SK-N-SH (cell line): ENCODE results near the gene ASIP. TPM values are rescaled to one million over a fixed set of nuclear protein-coding genes. Genes with fewer than 3 reads are reported as not detected.

Source experiments
- CTCF ChIA-PET: fragments of 300-600, 350-600 bp; formaldehyde crosslinking; extraction: SDS; loops from one replicate; lab custom pipeline; 2021; lab: Yijun Ruan, JAX
- POLR2A ChIA-PET: fragments of 350-600 bp; sonication (Branson Sonifier 250); formaldehyde crosslinking; extraction: SDS; loops from one replicate; lab custom pipeline; 2020; ENCODE audit warnings: antibody characterized with exemption, inconsistent platforms; lab: Yijun Ruan, JAX
- DNase-seq: peaks from one replicate; pipeline ENCODE4 v3.0.0; 2012
- H2AFZ ChIP-seq: fragments of 200-600 bp; sonication (generic); 2 replicates; pipeline ENCODE4 v1.8.1; 2016; ENCODE audit warnings: antibody characterized with exemption, mild to moderate bottlenecking, low read depth
- H3F3A ChIP-seq: fragments of 200-600 bp; sonication (generic); replicated peaks from 2 replicates; pipeline ENCODE3; 2016; ENCODE audit warnings: antibody characterized with exemption, mild to moderate bottlenecking; ENCODE audit not compliant: insufficient read depth
- H3K27ac ChIP-seq, 2 experiments: fragments of 200-500 bp in 1 of 2; fragments of 200-600 bp in 1 of 2; sonication (Bioruptor generic) in 1 of 2; sonication (generic), shearing (Covaris generic) in 1 of 2; 2 replicates each; pipeline versions ENCODE4 v1.5.1 to v1.6.1; 2014 to 2016; ENCODE audit warnings: low read depth in 2 of 2, inconsistent platforms in 1 of 2, low read length in 1 of 2, mild to moderate bottlenecking in 1 of 2, mixed read lengths in 1 of 2
- H3K27me3 ChIP-seq: fragments of 200-600 bp; sonication (generic), shearing (Covaris generic); 2 replicates; pipeline ENCODE4 v1.6.1; 2016; ENCODE audit warnings: mixed run types; ENCODE audit not compliant: insufficient read depth
- H3K36me3 ChIP-seq, 2 experiments: fragments of 200-500 bp in 1 of 2; fragments of 200-600 bp in 1 of 2; sonication (Bioruptor generic) in 1 of 2; sonication (generic) in 1 of 2; replicated peaks in 1 of 2; 2 replicates each; pipeline versions ENCODE3 to v1.5.1; 2014 to 2016; ENCODE audit warnings: low read length in 1 of 2, mild to moderate bottlenecking in 1 of 2; ENCODE audit not compliant: insufficient read depth in 2 of 2, control insufficient read depth in 1 of 2
- H3K4me1 ChIP-seq, 2 experiments: fragments of 200-500 bp in 1 of 2; fragments of 200-600 bp in 1 of 2; sonication (Bioruptor generic) in 1 of 2; sonication (generic), shearing (Covaris generic) in 1 of 2; 2 replicates each; pipeline versions ENCODE4 v1.5.1 to v1.6.1; 2014 to 2016; ENCODE audit warnings: low read depth in 1 of 2, low read length in 1 of 2, mixed run types in 1 of 2; ENCODE audit not compliant: insufficient read depth in 2 of 2, control insufficient read depth in 1 of 2
- H3K4me2 ChIP-seq: fragments of 200-600 bp; sonication (generic), shearing (Covaris generic); 2 replicates; pipeline ENCODE4 v1.6.1; 2017; ENCODE audit warnings: mixed run types
- H3K4me3 ChIP-seq, 2 experiments: fragments of 200-500 bp in 1 of 2; fragments of 200-600 bp in 1 of 2; sonication (Bioruptor generic) in 1 of 2; sonication (generic), shearing (Covaris generic) in 1 of 2; 2 replicates each; pipeline versions ENCODE4 v1.5.1 to v1.8.1; 2014 to 2016; ENCODE audit warnings: low read depth in 2 of 2, inconsistent platforms in 1 of 2, low read length in 1 of 2, mild to moderate bottlenecking in 1 of 2, mixed read lengths in 1 of 2, moderate library complexity in 1 of 2
- H3K79me2 ChIP-seq: fragments of 200-600 bp; sonication (generic); 2 replicates; pipeline ENCODE4 v1.8.1; 2017; ENCODE audit warnings: mild to moderate bottlenecking; ENCODE audit not compliant: insufficient read depth
- H3K9ac ChIP-seq: fragments of 200-600 bp; sonication (generic); 2 replicates; pipeline ENCODE4 v1.6.1; 2017; ENCODE audit warnings: mixed run types
- H3K9me2 ChIP-seq: fragments of 200-600 bp; sonication (generic); 2 replicates; pipeline ENCODE4 v1.6.1; 2017; ENCODE audit warnings: mixed run types
- H3K9me3 ChIP-seq: fragments of 200-600 bp; sonication (generic); 2 replicates; pipeline ENCODE4 v1.6.1; 2017; ENCODE audit warnings: mixed run types, mild to moderate bottlenecking, moderate library complexity
- H4K20me1 ChIP-seq: fragments of 200-600 bp; sonication (generic); 2 replicates; pipeline ENCODE4 v1.6.1; 2017; ENCODE audit warnings: mild to moderate bottlenecking, mixed run types; ENCODE audit not compliant: insufficient read depth
- CHD2 ChIP-seq: fragments of 150-350 bp; IDR thresholded peaks from 2 replicates; pipeline ENCODE4 v1.6.1; 2018; ENCODE audit warnings: low read length; ENCODE audit not compliant: partially characterized antibody
- EZH2phosphoT487 ChIP-seq: fragments of 200-600 bp; sonication (generic); IDR thresholded peaks from 2 replicates; pipeline ENCODE4 v1.6.1; 2017; ENCODE audit warnings: low read depth, mixed run types, mild to moderate bottlenecking, antibody characterized with exemption, moderate library complexity, borderline replicate concordance
- GATA2 ChIP-seq: sonication (generic); formaldehyde crosslinking; IDR thresholded peaks from 2 replicates; pipeline ENCODE4 v1.5.0; 2020; ENCODE audit warnings: mild to moderate bottlenecking, missing genetic modification reagents
- JUND ChIP-seq: IDR thresholded peaks from 2 replicates; pipeline ENCODE4 v1.4.0; 2012
- MAX ChIP-seq: IDR thresholded peaks from 2 replicates; pipeline ENCODE4 v1.4.0; 2012; ENCODE audit warnings: low read depth
- NFIC ChIP-seq: IDR thresholded peaks from 2 replicates; pipeline ENCODE4 v1.4.0; 2012; ENCODE audit warnings: borderline replicate concordance
- NRF1 ChIP-seq: IDR thresholded peaks from 2 replicates; pipeline ENCODE4 v1.6.1; 2012; ENCODE audit warnings: low read depth, mild to moderate bottlenecking, low read length
- RAD21 ChIP-seq: IDR thresholded peaks from 2 replicates; pipeline ENCODE4 v1.6.1; 2012; ENCODE audit warnings: mild to moderate bottlenecking, low read length
- RFX5 ChIP-seq: IDR thresholded peaks from 2 replicates; pipeline ENCODE4 v1.6.1; 2012; ENCODE audit warnings: mild to moderate bottlenecking, improper control_type of control experiment, low read length
- USF2 ChIP-seq: fragments of 150-350 bp; IDR thresholded peaks from 2 replicates; pipeline ENCODE4 v1.6.1; 2017; ENCODE audit warnings: antibody characterized with exemption, low read length, low read depth, borderline replicate concordance
- ZBTB33 ChIP-seq: IDR thresholded peaks from 2 replicates; pipeline ENCODE4 v1.4.0; 2012; ENCODE audit warnings: low read depth, borderline replicate concordance
- WGBS: methylation state at CpG from one replicate; pipeline ENCODE4 v1.1.6; 2017; ENCODE audit warnings: low lambda C conversion rate; 5-methylcytosine and 5-hydroxymethylcytosine counted together
- polyA plus RNA-seq, 3 experiments: library from polyadenylated mRNA; depleted of rRNA; stranded (reverse); fragments of >200 nt; gene quantifications; 2 replicates each; pipeline ENCODE4 v1.2.3, GENCODE V29; 2012
- TF ChIP-seq, protein P1 (sequence below): IDR thresholded peaks from 2 replicates; pipeline ENCODE4 v1.6.1; 2012; ENCODE audit warnings: mild to moderate bottlenecking, low read depth, low read length, moderate library complexity
- TF ChIP-seq, protein P2 (sequence below): IDR thresholded peaks from 2 replicates; pipeline ENCODE4; 2012

Gene ASIP
- polyA plus RNA-seq, 1 of the 3 experiments (the other 2 are of a cell fraction) = 0.15 TPM

DNA sequence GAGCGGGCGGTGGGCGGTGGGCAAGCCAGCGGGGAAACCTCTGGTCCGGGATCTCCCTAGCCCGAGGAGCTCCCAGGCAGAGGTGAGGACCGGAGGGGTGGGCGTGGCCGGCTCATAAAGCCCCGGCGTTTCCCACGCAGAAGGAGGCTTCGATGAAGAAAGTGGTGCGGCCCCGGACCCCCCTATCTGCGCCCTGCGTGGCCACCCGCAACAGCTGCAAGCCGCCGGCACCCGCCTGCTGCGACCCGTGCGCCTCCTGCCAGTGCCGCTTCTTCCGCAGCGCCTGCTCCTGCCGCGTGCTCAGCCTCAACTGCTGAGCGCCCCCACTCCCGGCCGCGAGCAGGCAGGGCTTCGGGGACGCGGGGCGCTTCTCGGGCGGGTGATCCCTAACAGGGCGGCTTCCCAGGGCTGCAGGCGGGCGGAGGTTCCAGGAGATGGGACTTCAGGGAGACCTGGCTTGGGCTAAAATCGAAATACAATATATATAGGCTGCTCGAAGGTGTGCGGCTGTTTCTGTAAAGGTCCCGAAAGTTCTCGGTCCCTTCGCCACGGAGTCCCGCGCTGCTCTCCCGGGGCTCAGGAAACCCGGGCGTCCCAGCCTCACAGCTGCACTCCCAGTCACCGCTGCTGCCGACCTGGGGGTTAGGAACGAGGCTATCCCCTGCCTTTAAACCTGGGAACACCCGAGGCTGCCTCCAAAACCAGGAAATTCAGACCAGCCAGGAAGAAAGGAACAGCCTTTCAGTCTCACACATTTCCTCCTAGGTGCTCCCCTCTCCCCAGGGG lies 27.8 kb downstream of the ASIP start (continued):
- TF ChIP-seq RFX5 = no peak

- Histone ChIP-seq H3K4me3 (no peak overlapping the region), H3K36me3 (peaks cover 9% of the 10 kb centered on the region in 2 experiments), H3K27ac (no peak overlapping the region), H3K9ac (no peak overlapping the region), H3F3A (peaks cover 8% of the 10 kb centered on the region), H3K4me1 (no peaks in the 10 kb centered on the region), H3K9me3 (no peaks in the 10 kb centered on the region), H3K79me2 (no peaks in the 10 kb centered on the region), H4K20me1 (no peaks in the 10 kb centered on the region), H3K27me3 (no peaks in the 10 kb centered on the region), H2AFZ (no peak overlapping the region), H3K4me2 (no peak overlapping the region), H3K9me2 (no peaks in the 10 kb centered on the region)
- ChIA-PET POLR2A (no interaction called here), CTCF (interaction anchor here (1.0 kb wide), 1 partner anchor 79 kb away, joined by 6 read pairs; no protein-coding TSS in a partner anchor)
- WGBS = 92% methylated on average over 9 of the region's 9 CpGs
- no peak for DNase-seq
- TF ChIP-seq NFIC = no peak
- TF ChIP-seq, protein P1, sequence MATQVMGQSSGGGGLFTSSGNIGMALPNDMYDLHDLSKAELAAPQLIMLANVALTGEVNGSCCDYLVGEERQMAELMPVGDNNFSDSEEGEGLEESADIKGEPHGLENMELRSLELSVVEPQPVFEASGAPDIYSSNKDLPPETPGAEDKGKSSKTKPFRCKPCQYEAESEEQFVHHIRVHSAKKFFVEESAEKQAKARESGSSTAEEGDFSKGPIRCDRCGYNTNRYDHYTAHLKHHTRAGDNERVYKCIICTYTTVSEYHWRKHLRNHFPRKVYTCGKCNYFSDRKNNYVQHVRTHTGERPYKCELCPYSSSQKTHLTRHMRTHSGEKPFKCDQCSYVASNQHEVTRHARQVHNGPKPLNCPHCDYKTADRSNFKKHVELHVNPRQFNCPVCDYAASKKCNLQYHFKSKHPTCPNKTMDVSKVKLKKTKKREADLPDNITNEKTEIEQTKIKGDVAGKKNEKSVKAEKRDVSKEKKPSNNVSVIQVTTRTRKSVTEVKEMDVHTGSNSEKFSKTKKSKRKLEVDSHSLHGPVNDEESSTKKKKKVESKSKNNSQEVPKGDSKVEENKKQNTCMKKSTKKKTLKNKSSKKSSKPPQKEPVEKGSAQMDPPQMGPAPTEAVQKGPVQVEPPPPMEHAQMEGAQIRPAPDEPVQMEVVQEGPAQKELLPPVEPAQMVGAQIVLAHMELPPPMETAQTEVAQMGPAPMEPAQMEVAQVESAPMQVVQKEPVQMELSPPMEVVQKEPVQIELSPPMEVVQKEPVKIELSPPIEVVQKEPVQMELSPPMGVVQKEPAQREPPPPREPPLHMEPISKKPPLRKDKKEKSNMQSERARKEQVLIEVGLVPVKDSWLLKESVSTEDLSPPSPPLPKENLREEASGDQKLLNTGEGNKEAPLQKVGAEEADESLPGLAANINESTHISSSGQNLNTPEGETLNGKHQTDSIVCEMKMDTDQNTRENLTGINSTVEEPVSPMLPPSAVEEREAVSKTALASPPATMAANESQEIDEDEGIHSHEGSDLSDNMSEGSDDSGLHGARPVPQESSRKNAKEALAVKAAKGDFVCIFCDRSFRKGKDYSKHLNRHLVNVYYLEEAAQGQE = no peak
- TF ChIP-seq JUND = no peak
- TF ChIP-seq ZBTB33 = no peak
- TF ChIP-seq NRF1 = no peak
- no peak for TF ChIP-seq RAD21
- TF ChIP-seq GATA2 (CRISPR knock-in tag) = no peak
- no peak for TF ChIP-seq EZH2phosphoT487
- TF ChIP-seq MAX = no peak
- TF ChIP-seq, protein P2, sequence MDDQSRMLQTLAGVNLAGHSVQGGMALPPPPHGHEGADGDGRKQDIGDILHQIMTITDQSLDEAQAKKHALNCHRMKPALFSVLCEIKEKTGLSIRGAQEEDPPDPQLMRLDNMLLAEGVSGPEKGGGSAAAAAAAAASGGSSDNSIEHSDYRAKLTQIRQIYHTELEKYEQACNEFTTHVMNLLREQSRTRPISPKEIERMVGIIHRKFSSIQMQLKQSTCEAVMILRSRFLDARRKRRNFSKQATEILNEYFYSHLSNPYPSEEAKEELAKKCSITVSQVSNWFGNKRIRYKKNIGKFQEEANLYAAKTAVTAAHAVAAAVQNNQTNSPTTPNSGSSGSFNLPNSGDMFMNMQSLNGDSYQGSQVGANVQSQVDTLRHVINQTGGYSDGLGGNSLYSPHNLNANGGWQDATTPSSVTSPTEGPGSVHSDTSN = no peak
- no peak for TF ChIP-seq USF2
- no peak for TF ChIP-seq CHD2
Measured at GRCh38 chr20:34269996-34270627, 28.9 kb downstream of the ASIP start.
